H1 (cell line): Measurements from ENCODE around the gene TOM1. TPM values are rescaled to one million over a fixed set of nuclear protein-coding genes. Genes with fewer than 3 reads are reported as not detected.

Experiments used
- CHD2 ChIP-seq: IDR thresholded peaks from 2 replicates; pipeline ENCODE4 v1.6.1; 2012; ENCODE audit warnings: low read length, improper control_type of control experiment
- CTBP2 ChIP-seq: IDR thresholded peaks from 2 replicates; pipeline ENCODE4 v1.7.0; 2011; ENCODE audit warnings: borderline replicate concordance, mild to moderate bottlenecking, moderate library complexity, mixed read lengths, low read length; ENCODE audit not compliant: insufficient read depth, insufficient read length
- EP300 ChIP-seq, 2 experiments: IDR thresholded peaks; 1 replicate in 1 of 2; 2 replicates in 1 of 2; pipeline ENCODE4 v1.6.1; 2011 to 2012; ENCODE audit warnings: low read depth in 2 of 2, low read length in 2 of 2, mild to moderate bottlenecking in 2 of 2, borderline replicate concordance in 1 of 2, inconsistent platforms in 1 of 2, moderate library complexity in 1 of 2
- RAD21 ChIP-seq, 2 experiments: IDR thresholded peaks in 1 of 2; conservative IDR thresholded peaks in 1 of 2; 2 replicates each; pipeline ENCODE4 v1.6.1; 2011; ENCODE audit warnings: low read depth in 2 of 2, low read length in 2 of 2, improper control_type of control experiment in 1 of 2, inconsistent platforms in 1 of 2, mild to moderate bottlenecking in 1 of 2, moderate library complexity in 1 of 2
- RBBP5 ChIP-seq: IDR thresholded peaks from 2 replicates; pipeline ENCODE4 v1.7.1; 2012; ENCODE audit warnings: low read depth, mild to moderate bottlenecking, inconsistent platforms, low read length, moderate library complexity, borderline replicate concordance
- RNF2 ChIP-seq: fragments of 200-900, 300-1000 bp; sonication (generic); IDR thresholded peaks from 2 replicates; pipeline ENCODE4 v1.7.1; 2016; ENCODE audit warnings: borderline replicate concordance, low read depth, mild to moderate bottlenecking, antibody characterized with exemption, low read length; ENCODE audit not compliant: poor library complexity, severe bottlenecking; ENCODE audit errors: missing control alignments
- ZNF274 ChIP-seq: IDR thresholded peaks from 2 replicates; pipeline ENCODE4 v1.7.0; 2012; ENCODE audit warnings: low read length, borderline replicate concordance; ENCODE audit errors: extremely low read depth
- polyA plus RNA-seq, 7 experiments: library from polyadenylated mRNA; depleted of rRNA in 3 of 7; stranded (reverse) in 5 of 7; unstranded in 2 of 7; fragments of >200 nt in 5 of 7; fragments of 200-250 nt in 2 of 7; gene quantifications; 1 replicate in 5 of 7; 2 replicates in 1 of 7; 4 replicates in 1 of 7; pipeline versions ENCODE4 v1.2.1 to v1.2.3, GENCODE V29; 2011 to 2013; ENCODE audit warnings: missing spikeins in 2 of 7, mixed read lengths in 2 of 7
- total RNA-seq: library from RNA; stranded (reverse); fragmentation: NEBNext Ultra II Directional; extraction: Animal tissue kit (Norgen Biotek cat#: 25700); gene quantifications from 2 replicates; pipeline ENCODE4 v1.2.1, GENCODE V29; 2021

The TOM1 gene
- total and polyA plus RNA-seq, 2 of the 8 experiments (the other 6 are each of a cell fraction or from before 2014, with no cell fraction given), result 25.1 to 39.2 TPM

- TF ChIP-seq RNF2 (no peak), CHD2 (no peak), CTBP2 (no peak), ZNF274 (no peak), RBBP5 (no peak), EP300 (IDR thresholded peaks at IDR 0.05; ENCODE audit: borderline replicate concordance in 1 of 2, low read depth in 2 of 2, low read length in 2 of 2) (no peak), RAD21 (IDR thresholded peaks at IDR 0.05 in 1 of 2, conservative IDR thresholded peaks at IDR 0.05 in 1 of 2; ENCODE audit: low read depth in 2 of 2, low read length in 2 of 2) (no peak)
Observed at GRCh38 chr22:35327690-35328471, 28.2 kb downstream of the TOM1 start (continued).
